Stimulated activated CD4-positive, alpha-beta T cell treated with anti-CD3 and anti-CD28 coated beads, Interleukin-1b, Interleukin-23, amount 100 ng/mL, for 1 hour (primary cell): ENCODE data around the gene KDM4C.
"Not testable (repeated sequence)": the region's sequence is repeated elsewhere in the genome, so short reads cannot be mapped to it uniquely, and the experiment has no call there.

Source experiments
- DNase-seq, 2 donors: peaks; one replicate each; pipeline ENCODE4 v3.0.0-alpha.2; 2020; ENCODE audit warnings: low read depth in 2 of 2

KDM4C gene

DNA sequence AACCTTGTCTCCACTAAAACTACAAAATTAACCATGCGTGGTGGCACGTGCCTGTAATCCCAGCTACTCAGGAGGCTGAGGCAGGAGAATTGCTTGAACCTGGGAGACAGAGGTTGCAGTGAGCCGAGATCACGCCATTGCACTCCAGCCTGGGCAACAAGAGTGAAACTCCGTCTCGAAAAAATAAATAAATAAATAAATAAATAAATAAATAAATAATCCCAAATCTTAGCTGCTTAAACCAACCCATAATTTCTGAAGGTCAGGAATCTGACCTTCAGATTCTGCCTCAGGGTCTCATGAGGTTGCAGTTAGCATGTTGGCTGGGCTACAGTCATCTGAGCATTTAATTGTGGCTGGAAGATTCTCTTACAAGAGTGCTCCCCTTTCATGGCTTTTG, 48.5 kb downstream of the KDM4C start:
- DNase-seq: not testable (repeated sequence)

DNA sequence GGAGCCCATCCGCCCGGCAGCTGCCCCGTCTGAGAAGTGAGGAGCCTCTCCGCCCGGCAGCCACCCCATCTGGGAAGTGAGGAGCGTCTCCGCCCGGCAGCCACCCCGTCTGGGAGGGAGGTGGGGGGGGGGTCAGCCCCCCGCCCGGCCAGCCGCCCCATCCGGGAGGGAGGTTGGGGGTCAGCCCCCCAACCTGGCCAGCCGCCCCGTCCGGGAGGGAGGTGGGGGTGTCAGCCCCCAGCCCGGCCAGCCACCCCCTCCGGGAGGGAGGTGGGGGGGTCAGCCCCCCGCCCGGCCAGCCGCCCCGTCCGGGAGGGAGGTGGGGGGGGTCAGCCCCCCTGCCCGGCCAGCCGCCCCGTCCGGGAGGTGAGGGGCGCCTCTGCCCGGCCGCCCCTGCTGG, 49.9 kb downstream of the KDM4C start:
- not testable (repeated sequence) for DNase-seq

DNA sequence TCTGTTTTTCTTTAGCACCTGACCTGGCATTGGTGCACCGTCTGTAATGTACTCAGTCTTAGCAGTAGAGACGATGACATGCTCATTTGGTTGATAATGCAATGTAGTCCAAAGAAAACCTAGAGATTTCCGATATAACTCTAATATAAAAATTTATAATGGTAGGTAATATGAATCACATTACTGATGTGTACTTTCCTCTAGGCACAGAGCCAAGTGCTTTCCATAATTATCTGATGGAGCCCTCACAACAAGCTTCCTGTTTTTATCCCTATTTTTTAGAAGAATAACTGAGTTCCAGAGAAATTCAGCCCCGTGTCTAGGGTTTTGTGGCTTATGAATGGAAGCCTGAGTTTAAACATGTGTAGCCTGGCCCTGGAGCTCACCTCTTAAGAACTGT, 53.7 kb downstream of the KDM4C start:
- DNase-seq: no peak

DNA sequence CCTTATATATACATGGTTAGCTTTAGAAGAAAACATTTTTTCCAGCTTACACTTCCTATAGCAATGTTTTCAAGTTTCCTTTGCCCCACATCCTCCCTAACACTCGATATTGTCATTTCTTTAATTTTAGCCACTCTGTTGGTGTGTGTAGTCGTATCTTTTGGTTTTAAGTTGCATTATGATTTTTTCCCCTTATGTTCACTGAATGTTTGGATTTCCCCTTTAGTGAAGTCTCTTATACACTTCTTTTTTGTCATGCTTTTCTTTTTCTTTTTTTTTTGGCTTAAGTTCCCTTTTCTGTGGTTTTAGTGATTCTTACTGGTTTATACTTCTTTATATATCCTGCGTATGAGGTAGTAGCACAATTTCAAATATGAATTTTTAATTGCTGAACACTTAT, 58.8 kb downstream of the KDM4C start:
- DNase-seq: no peak

DNA sequence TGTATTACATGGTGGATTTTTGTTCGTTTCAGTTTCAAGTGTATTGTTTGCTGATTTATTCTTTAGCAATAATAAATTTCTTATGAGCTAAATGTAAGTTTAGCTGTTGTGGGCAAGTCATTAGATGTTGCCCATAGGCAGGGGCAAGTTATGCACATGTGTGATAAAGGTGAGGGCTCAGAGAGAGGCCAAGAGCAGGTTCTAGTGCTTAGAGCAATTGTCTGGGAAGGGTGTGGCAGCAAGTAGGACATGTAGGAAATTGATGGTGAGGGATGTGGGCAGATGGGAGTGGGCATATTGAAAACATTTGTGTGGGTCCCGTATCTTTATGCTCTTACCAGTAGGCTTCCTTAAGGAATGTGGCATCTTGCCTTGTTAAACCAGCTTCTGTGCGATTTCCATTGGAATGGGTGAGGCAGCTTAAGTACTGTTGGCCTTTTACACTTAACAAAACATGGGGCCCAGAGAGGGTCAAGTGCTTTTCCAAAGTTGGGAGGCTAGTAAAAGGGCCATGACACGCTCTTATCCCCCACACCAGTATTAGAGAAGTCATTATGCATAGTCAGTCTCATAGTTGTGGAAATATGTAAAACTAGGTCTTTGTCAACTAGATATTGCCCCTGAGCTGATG, 60.6 kb downstream of the KDM4C start:
- DNase-seq: no peak

DNA sequence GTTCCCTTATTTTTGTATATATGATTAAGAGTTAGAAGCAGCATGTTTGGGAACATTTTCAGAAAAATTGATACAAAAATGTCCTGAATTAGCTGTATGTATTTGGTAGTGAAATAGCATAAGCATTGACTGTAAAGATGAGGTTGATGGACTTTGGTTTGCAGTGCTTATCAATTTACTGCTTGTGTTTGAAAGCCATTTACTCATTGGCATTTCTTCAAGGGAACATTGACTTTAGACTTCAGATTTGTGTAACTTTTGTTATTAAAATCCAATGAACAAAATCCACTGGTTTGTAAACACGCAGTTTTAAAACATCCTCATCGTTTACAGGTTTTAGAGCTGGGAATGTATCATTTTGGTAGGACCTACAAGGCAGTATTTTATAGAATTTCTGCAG, 61.3 kb downstream of the KDM4C start:
- no peak for DNase-seq

DNA sequence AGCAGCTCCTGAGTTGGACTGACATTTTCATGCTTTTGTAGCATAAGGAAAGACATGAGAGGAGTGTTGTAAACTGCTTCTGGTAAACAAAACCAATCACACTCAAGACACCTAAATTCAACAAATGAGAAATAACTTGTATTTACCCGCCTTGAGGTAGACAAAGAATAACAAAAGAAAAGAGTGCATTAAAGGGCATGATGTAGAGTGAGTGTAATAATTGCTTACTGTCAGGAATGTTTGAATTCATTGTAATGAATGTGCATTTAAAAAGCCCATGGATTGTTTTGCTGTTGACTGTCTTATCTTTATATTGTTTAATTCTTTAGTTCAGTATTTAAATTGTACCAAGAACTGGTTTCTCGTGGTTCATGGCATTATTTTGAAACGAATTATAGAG, 61.8 kb downstream of the KDM4C start:
- DNase-seq: no peak

GRCh38 chr9:6822696-6823095, 64.9 kb downstream of the KDM4C start:
- DNase-seq: no peak

GRCh38 chr9:6827439-6828145, 69.8 kb downstream of the KDM4C start:
- DNase-seq: no peak

DNA sequence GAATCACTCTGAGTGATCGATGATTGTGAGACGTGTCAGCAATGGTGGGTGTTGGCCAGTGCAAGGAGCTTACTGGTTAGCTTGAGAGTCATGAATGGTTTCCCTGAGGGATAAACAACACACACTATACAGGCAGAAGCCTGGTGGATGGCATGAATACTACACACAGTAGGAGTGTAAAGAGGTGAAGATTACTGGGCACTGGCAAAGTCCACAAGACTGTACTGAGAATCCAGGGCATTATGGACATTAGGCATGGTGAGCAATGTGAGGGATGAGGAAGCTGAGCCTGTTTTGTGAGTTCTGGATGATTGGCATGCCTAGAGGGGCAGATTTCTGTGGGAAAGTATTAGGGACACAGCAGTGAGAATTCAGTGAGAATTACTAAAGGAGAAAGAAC, 71.3 kb downstream of the KDM4C start:
- DNase-seq: no peak

DNA sequence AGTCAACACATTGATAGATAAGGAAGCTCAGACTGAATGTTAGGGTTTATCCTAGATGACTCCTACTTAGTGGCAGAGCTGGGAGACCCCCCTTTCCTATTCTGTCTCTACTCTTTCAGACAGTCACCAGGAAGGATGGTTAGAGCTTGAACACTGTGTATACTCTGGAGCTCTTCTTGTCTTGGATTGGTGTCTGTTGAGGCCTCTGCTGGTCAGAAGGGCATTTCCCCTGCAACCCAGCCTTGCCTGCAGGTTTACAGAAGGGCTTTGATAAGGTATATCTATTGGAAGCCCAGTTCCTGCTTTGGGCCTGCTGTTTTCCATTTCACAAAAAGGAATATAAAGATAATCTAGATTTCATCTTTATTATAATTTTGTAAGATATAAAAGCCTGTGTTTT, 71.8 kb downstream of the KDM4C start:
- DNase-seq: no peak

- no peak for DNase-seq
These were observed 75.9 kb downstream of the KDM4C start for GRCh38 chr9:6833518-6834192.

DNA sequence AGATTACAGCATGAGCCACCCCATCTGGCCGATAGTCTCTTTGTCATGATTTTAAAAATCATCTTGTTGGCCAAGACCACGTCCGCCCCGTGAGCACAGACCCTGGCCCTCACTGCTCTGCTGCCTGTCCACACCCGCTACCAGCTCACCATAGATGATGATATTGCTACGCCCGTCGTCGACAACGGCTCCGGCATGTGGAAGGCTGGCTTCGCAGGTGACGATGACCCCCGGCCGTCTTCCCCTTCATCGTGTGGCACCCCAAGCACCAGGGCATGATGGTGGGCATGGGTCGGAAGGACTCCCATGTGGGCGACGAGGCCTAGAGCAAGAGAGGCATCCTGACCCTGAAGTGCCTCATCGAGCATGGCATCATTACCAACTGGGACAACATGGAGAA, 76.5 kb downstream of the KDM4C start:
- no peak for DNase-seq

GRCh38 chr9:6838158-6838557, 80.4 kb downstream of the KDM4C start:
- DNase-seq: no peak

- no peak for DNase-seq
These were observed 84.8 kb downstream of the KDM4C start for GRCh38 chr9:6842584-6842947.

DNA sequence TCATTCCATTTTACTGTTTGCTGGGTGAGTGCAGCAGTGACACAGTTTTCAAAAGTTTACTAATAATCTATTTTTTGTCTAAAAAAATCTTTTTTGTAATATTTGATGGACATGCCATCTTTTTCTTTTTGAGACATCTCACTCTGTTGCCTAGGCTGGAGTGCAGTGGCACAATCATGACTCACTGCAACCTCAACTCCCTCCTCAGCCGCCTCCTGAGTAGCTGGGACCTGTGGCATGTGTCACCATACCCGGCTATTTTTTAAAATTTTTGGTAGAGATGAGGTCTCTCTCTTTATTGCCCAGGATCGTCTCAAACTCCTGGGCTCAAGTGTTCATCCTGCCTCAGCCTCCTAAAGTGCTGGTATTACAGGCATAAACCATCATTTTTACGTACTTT, 86.0 kb downstream of the KDM4C start:
- no peak for DNase-seq

- no peak for DNase-seq
These were observed 86.5 kb downstream of the KDM4C start for GRCh38 chr9:6844267-6844666.

DNA sequence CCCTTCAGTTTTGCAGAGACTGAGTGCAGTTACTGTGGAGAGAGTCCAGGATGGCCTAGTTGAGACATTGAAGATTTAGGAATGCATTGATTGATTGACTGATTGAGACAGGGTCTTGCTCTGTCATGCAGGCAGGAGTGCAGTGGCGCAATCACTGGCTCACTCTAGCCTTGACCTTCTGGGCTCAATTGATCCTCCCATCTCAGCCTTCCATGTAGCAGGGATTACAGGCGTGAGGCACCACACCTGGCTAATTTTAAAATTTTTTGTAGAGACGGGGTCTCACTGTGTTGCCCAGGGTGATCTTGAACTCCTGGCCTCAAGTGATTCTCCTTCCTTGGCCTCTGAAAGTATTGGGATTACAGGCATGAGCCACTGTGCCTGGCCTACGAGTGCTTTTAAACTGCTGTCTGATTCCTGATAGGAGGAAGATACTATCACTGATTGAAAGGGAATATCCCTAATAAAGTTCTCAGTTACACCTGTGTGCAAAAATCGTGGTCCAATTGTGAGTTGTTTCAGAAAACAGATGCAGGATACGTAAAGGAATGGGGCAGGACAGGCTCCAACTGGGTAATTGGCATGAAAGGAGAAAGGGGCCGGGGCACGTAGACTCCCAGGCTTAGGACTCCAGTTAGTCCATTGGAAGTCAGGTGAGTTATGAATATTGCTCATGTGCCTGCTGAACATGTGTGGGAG, 87.5 kb downstream of the KDM4C start:
- no peak for DNase-seq

GRCh38 chr9:6845880-6846279, 88.1 kb downstream of the KDM4C start:
- no peak for DNase-seq

DNA sequence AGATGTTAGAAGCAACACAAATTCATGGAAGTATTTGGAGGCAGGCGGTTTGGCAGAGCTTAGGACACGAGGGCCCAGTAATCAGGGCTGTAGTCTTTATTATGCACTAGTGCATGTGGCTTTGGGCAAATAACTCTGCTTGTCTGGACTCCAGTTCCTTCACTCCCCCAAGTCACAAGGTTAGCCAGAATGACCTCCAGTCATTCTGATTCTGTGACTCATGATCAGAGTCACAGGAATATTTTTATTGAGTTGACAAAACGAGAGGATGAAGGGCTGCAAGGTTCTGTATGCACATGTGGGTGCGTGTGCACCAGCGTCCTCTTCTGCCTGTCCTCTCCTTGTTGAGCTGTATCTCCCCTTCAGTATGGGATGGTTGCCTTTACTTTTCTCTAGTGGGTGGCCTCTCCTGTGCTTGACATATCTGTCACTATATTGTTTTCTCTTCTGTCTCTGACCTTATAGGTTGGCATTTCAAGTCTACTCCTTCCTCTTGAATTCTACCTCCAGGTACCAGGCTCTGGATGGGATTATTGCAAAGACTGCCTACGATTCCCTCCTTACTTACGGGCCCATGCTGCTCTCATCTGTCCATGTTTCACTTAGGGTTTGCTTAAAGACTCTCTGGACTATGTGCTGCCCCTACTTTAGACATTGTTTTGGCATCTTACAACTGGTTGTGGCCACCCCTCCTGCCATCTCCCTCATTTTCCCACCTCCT, 94.6 kb downstream of the KDM4C start:
- DNase-seq: no peak

- DNase-seq: no peak
These were observed 98.1 kb downstream of the KDM4C start for GRCh38 chr9:6855860-6856259.

- DNase-seq: no peak
These were observed 106.3 kb downstream of the KDM4C start for GRCh38 chr9:6864102-6864501.
